CD4-positive, alpha-beta T cell (primary cell): ENCODE measurements around the gene SPOCD1. TPM values are rescaled to one million over a fixed set of nuclear protein-coding genes. Genes with fewer than 3 reads are reported as not detected.

Source experiments
- ATAC-seq: fragments of 200-7000 bp; cut with Tn5 transposase; one replicate; pipeline ENCODE4 v1.10.0; 2022; ENCODE audit warnings: mild to moderate bottlenecking; ENCODE audit not compliant: poor library complexity
- CTCF ChIA-PET: fragments of 350-600 bp; sonication (Branson Sonifier 250); formaldehyde crosslinking; loops from one replicate; lab custom pipeline; 2021; ENCODE audit warnings: antibody characterized with exemption, inconsistent platforms; lab: Charles Lee
- POLR2A ChIA-PET: fragments of 350-600 bp; sonication (Branson Sonifier 250); formaldehyde crosslinking; loops from one replicate; lab custom pipeline; 2021; ENCODE audit warnings: antibody characterized with exemption, inconsistent platforms; lab: Charles Lee
- DNase-seq, 14 experiments: peaks; one replicate each; pipeline ENCODE4 v3.0.0-alpha.2; 2013 to 2020; ENCODE audit warnings: mixed read lengths in 2 of 14
- H3K27ac ChIP-seq, 2 donors: one replicate each; pipeline versions ENCODE4 v1.5.1 to v1.7.0; 2013; ENCODE audit warnings: low read length in 2 of 2, low read depth in 1 of 2, mild to moderate bottlenecking in 1 of 2
- H3K27me3 ChIP-seq, 2 experiments: 1 replicate in 1 of 2; 2 replicates in 1 of 2; pipeline versions ENCODE4 v1.6.1 to v1.7.0; 2013; ENCODE audit warnings: low read length in 2 of 2, control low read depth in 1 of 2, mild to moderate bottlenecking in 1 of 2, moderate library complexity in 1 of 2; ENCODE audit not compliant: insufficient read depth in 2 of 2, control insufficient read depth in 1 of 2
- H3K36me3 ChIP-seq: one replicate; pipeline ENCODE4 v1.6.1; 2013; ENCODE audit warnings: low read length, control low read depth; ENCODE audit not compliant: insufficient read depth
- H3K4me1 ChIP-seq: one replicate; pipeline ENCODE4 v1.6.1; 2013; ENCODE audit warnings: low read length, control low read depth; ENCODE audit not compliant: insufficient read depth
- H3K4me3 ChIP-seq: one replicate; pipeline ENCODE4 v1.5.1; 2013; ENCODE audit warnings: mild to moderate bottlenecking, low read length, moderate library complexity
- H3K9me3 ChIP-seq, 2 experiments: 1 replicate in 1 of 2; 2 replicates in 1 of 2; pipeline versions ENCODE4 v1.6.1 to v1.7.0; 2013; ENCODE audit warnings: low read length in 2 of 2, mild to moderate bottlenecking in 2 of 2, control low read depth in 1 of 2, moderate library complexity in 1 of 2; ENCODE audit not compliant: control insufficient read depth in 1 of 2, insufficient read depth in 1 of 2
- H3K27ac Mint-ChIP-seq: one replicate; pipeline ENCODE4 v1.8.0; 2020; ENCODE audit warnings: mixed read lengths
- H3K27me3 Mint-ChIP-seq: one replicate; pipeline ENCODE4 v1.8.0; 2021; ENCODE audit warnings: mixed read lengths
- H3K36me3 Mint-ChIP-seq: one replicate; pipeline ENCODE4 v1.8.0; 2021; ENCODE audit warnings: low read depth, mixed read lengths
- H3K4me1 Mint-ChIP-seq: one replicate; pipeline ENCODE4 v1.8.0; 2021; ENCODE audit warnings: low read depth, mixed read lengths
- H3K4me3 Mint-ChIP-seq: one replicate; pipeline ENCODE4 v1.8.0; 2020; ENCODE audit warnings: mild to moderate bottlenecking, mixed read lengths
- H3K9me3 Mint-ChIP-seq: one replicate; pipeline ENCODE4 v1.8.0; 2020; ENCODE audit warnings: mixed read lengths
- intact Hi-C, 2 experiments: fragments of 100-400 bp; cut with DNase I in 1 of 2; cut with micrococcal nuclease in 1 of 2; formaldehyde crosslinking; loops; one replicate each; pipeline versions ENCODE4 v1.15.1 to v1.9.0; 2023 to 2025; cut with DNase I, micrococcal nuclease
- microRNA-seq: library from miRNA; unstranded; fragments of <30 nt; microRNA quantifications from one replicate; pipeline ENCODE4 v1.2.0, GENCODE V29; 2021; ENCODE audit warnings: borderline microRNAs expressed, borderline replicate concordance
- total RNA-seq, 174 experiments: library from RNA in 2 of 174; stranded (reverse) in 2 of 174; gene quantifications; one replicate each; pipeline ENCODE4 v1.2.3 and lab custom pipeline; 2021 to 2026
- TF ChIP-seq, protein P1 (sequence below): fragments of 200-600 bp; IDR thresholded peaks from one replicate; pipeline ENCODE4 v1.8.0; 2022; ENCODE audit warnings: antibody characterized with exemption, mild to moderate bottlenecking

The SPOCD1 gene
- total RNA-seq, 2 experiments from 2014 or later = 0.11 to 0.27 TPM

DNA sequence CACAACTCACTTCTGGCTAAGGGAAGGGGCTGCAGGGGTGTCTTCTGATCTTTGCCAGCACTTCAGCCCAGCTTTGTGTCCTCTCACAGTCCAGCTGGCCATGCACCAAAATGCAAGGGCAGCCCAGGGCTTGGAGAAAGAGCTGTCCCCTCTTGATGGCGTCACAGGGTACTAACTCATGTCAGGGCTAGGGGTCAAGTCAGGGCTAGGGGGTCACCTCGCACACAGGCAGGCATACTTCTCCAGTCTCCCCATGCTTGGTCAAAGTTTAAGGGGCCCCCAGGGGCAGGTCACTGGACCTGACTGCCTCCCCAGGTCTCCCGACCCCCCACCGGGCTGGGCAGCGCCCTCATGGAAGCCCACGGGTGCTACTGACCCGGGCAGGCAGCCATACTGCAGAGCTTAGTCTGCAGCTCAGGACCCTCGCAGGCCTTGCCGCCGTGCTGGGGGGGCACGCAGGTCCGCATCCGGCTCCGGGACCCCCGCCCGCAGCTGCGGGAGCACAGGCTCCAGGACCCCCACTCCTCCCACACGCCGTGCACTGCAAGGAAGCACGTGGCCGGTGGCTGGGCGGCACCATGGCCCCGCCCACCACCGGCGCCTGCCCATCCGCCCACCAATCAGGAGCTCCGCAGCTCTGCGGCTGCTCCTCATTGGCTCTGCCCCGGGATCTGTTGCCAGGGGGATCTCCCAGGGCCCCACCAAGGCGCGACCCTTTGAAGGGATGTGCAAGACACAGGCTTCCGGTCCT, 73.2 kb downstream of the SPOCD1 start:
- no peak for ATAC-seq
- Mint-ChIP-seq H3K27ac (no peak overlapping the region), H3K4me3 (no peak overlapping the region), H3K9me3 (no peaks in the 10 kb centered on the region), H3K36me3 (no peaks in the 10 kb centered on the region), H3K27me3 (no peaks in the 10 kb centered on the region), H3K4me1 (peaks cover 7% of the 10 kb centered on the region)
- Histone ChIP-seq H3K4me3 (no peak overlapping the region), H3K4me1 (peaks cover 46% of the 10 kb centered on the region), H3K9me3 (no peaks in the 10 kb centered on the region), H3K36me3 (no peaks in the 10 kb centered on the region), H3K27ac (no peak overlapping the region), H3K27me3 (no peaks in the 10 kb centered on the region)
- CTCF ChIA-PET = interaction anchor here (0.8 kb wide), 1 partner anchor 46 kb away, joined by 3 read pairs; no protein-coding TSS in a partner anchor
- intact Hi-C loops = loop anchor here in 1 of 2 experiments (2.0 kb wide), 1 partner anchor 24 kb away; no protein-coding TSS in a partner anchor
- DNase-seq = no peak
- TF ChIP-seq, protein P1, sequence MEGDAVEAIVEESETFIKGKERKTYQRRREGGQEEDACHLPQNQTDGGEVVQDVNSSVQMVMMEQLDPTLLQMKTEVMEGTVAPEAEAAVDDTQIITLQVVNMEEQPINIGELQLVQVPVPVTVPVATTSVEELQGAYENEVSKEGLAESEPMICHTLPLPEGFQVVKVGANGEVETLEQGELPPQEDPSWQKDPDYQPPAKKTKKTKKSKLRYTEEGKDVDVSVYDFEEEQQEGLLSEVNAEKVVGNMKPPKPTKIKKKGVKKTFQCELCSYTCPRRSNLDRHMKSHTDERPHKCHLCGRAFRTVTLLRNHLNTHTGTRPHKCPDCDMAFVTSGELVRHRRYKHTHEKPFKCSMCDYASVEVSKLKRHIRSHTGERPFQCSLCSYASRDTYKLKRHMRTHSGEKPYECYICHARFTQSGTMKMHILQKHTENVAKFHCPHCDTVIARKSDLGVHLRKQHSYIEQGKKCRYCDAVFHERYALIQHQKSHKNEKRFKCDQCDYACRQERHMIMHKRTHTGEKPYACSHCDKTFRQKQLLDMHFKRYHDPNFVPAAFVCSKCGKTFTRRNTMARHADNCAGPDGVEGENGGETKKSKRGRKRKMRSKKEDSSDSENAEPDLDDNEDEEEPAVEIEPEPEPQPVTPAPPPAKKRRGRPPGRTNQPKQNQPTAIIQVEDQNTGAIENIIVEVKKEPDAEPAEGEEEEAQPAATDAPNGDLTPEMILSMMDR = no peak
- POLR2A ChIA-PET = no interaction called here

Small RNA genes within 50 kb of the gene (microRNA-seq; reads per million reads assigned to microRNA genes)
- not detected for gene MIR4254

Other genes starting within 250 kb of the SPOCD1 start
- not detected for gene TINAGL1, start 239.5 kb downstream of the SPOCD1 start, total RNA-seq
- gene HCRTR1, start 198.3 kb downstream of the SPOCD1 start, total RNA-seq = not detected
- 10 to 100 TPM; 42.3 to 45.9 TPM for gene PEF1, start 171.1 kb downstream of the SPOCD1 start, total RNA-seq
- gene COL16A1, start 112.0 kb downstream of the SPOCD1 start, total RNA-seq = not detected
- under 1 TPM; 0.39 to 0.71 TPM for gene ADGRB2, start 51.7 kb downstream of the SPOCD1 start, total RNA-seq
- 100 to 1,000 TPM; 282 to 287 TPM for gene PTP4A2, start 122.3 kb upstream of the SPOCD1 start, total RNA-seq
- gene KHDRBS1, start 197.8 kb upstream of the SPOCD1 start, total RNA-seq = 10 to 100 TPM; 91.6 to 94.2 TPM